ENCODE results near the gene FICD. TPM values are rescaled to one million over a fixed set of nuclear protein-coding genes. Genes with fewer than 3 reads are reported as not detected.

FICD gene
- polyA plus RNA-seq, 4 donors = 0.81 to 2.2 (median 1.5) TPM

DNA sequence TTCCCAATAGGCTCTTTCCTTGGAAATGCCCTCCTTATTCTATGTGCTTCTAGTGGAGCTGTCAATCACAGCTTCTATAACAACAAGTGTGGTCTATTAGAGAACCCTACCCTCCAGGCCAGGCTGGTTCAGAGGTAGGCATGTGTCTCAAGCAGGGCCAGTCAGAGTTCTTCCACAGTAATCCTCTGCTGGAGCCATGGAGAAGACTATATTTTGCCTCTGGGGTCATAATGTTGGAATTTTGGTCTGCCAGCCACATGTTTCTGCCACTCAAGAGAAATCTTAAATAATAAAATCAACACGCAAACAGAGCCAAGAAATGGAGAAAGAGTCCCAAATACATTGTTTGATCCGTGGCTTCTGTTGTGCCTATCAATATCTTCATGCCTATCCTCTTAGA is 23.8 kb upstream of the FICD start:
- no peaks in the 10 kb centered on the region for H3K4me1 ChIP-seq (ENCODE audit: control insufficient read depth in 3 of 3, insufficient read depth in 2 of 3, low read depth in 1 of 3, low read length in 2 of 3)
- H3K36me3 ChIP-seq (ENCODE audit: control insufficient read depth in 3 of 3, insufficient read depth in 2 of 3, low read depth in 1 of 3, low read length in 3 of 3) = no peaks in the 10 kb centered on the region
- no peak overlapping the region for H3K27ac ChIP-seq (ENCODE audit: low read depth in 1 of 3, low read length in 2 of 3)
- DNase-seq (no peak), FAIRE-seq (no peak)
- 49 to 69% (median 63%) methylated on average over 2 of the region's 2 CpGs for WGBS, 3 donors
- H3K9me3 ChIP-seq (ENCODE audit: control insufficient read depth in 2 of 2, insufficient read depth in 1 of 2, low read depth in 1 of 2, low read length in 1 of 2) = no peaks in the 10 kb centered on the region
- H3K4me3 ChIP-seq (ENCODE audit: low read depth in 1 of 3, low read length in 3 of 3) = no peak overlapping the region
- H3K27me3 ChIP-seq (ENCODE audit: control insufficient read depth in 3 of 3, insufficient read depth in 3 of 3, low read length in 3 of 3) = no peaks in the 10 kb centered on the region

DNA sequence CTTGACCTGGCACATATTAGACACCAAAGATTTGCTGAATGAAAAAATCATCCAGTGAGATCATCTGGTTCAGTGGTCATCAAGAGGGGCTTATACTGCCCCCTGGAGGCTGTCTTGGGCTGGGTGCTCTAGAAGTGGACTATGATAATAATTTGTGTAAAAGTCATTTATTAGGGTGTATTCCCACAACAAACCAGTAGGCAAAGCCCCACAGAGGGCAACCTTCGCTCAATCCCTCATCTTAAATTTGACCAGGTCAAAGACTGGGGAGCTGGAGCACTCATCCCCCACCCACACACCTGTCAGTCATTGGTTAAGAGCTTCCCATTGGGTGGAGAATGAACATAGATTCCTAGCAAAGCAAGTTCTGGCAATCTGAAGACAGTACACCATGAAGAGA is 20.0 kb upstream of the FICD start:
- Histone ChIP-seq H3K36me3 (ENCODE audit: control insufficient read depth in 3 of 3, insufficient read depth in 2 of 3, low read depth in 1 of 3, low read length in 3 of 3) (no peaks in the 10 kb centered on the region), H3K27me3 (ENCODE audit: control insufficient read depth in 3 of 3, insufficient read depth in 3 of 3, low read length in 3 of 3) (no peaks in the 10 kb centered on the region), H3K4me3 (ENCODE audit: low read depth in 1 of 3, low read length in 3 of 3) (no peak overlapping the region), H3K27ac (ENCODE audit: low read depth in 1 of 3, low read length in 2 of 3) (no peak overlapping the region), H3K4me1 (ENCODE audit: control insufficient read depth in 3 of 3, insufficient read depth in 2 of 3, low read depth in 1 of 3, low read length in 2 of 3) (no peaks in the 10 kb centered on the region), H3K9me3 (ENCODE audit: control insufficient read depth in 2 of 2, insufficient read depth in 1 of 2, low read depth in 1 of 2, low read length in 1 of 2) (no peaks in the 10 kb centered on the region)
- 30 to 61% (median 42%) methylated on average over 1 of the region's 1 CpG for WGBS, 3 donors
- no peak for FAIRE-seq
- DNase-seq = no peak

DNA sequence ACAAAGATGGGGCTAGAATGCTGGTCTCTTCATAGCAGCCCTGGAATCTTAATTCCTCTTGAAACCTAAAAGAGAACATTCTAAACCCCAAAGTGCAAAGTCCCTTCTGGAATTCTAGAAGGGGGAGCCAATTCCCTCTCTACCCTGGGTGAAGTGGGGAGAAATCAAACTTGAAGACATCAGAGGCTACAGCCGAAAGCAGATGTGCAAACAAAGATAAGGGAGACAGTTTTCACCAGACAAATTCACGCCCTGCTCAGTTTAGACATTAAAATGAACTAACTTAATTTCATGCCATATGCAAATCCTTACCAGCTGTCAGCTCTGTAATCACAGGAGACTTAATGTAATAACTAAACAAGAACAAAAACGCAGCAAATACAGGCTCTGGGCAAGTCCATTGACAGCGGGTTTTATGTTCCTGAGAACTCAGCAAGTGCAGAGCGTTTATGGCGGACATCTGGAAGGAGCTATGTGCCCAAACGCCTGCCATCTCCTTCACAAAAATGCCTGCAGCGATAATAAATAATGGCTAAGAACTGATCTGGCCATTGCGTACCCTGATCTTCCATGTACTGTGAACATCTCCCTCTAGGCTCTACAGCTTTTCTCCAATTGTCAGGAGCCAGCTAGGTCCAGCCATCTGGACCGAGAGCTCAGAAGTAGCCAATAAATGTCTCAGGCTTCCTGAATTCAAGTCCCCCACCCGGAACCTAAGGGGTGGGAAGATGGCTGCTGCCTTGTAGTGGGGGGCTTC is 19.1 kb upstream of the FICD start:
- H3K4me3 ChIP-seq (ENCODE audit: low read depth in 1 of 3, low read length in 3 of 3) = no peak overlapping the region
- 59 to 70% (median 59%) methylated on average over 11 of the region's 11 CpGs for WGBS, 3 donors
- DNase-seq = no peak
- no peaks in the 10 kb centered on the region for H3K4me1 ChIP-seq (ENCODE audit: control insufficient read depth in 3 of 3, insufficient read depth in 2 of 3, low read depth in 1 of 3, low read length in 2 of 3)
- no peak overlapping the region for H3K27ac ChIP-seq (ENCODE audit: low read depth in 1 of 3, low read length in 2 of 3)
- no peaks in the 10 kb centered on the region for H3K9me3 ChIP-seq (ENCODE audit: control insufficient read depth in 2 of 2, insufficient read depth in 1 of 2, low read depth in 1 of 2, low read length in 1 of 2)
- no peak for FAIRE-seq
- no peaks in the 10 kb centered on the region for H3K36me3 ChIP-seq (ENCODE audit: control insufficient read depth in 3 of 3, insufficient read depth in 2 of 3, low read depth in 1 of 3, low read length in 3 of 3)
- H3K27me3 ChIP-seq (ENCODE audit: control insufficient read depth in 3 of 3, insufficient read depth in 3 of 3, low read length in 3 of 3) = no peaks in the 10 kb centered on the region

DNA sequence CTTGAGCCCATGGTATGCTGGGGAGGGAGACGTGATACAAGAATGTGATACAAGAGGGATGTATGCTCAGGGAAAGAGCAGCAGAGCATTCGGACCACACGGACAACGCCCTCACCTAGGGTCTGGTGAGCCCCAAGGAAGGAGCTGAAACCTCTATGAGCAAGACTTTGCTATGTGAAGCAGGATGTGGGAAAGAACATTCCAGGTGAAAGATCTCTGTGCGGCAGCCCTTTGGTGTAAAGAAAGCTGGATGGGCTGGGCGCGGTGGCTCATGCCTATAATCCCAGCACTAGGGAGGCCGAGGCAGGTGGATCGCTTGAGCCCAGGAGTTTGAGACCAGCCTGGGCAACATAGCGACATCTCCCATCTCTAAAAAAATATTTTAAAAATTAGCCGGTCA is 16.9 kb upstream of the FICD start:
- peaks cover 0 to 4% of the 10 kb centered on the region in 2 donors for H3K9me3 ChIP-seq (ENCODE audit: control insufficient read depth in 2 of 2, insufficient read depth in 1 of 2, low read depth in 1 of 2, low read length in 1 of 2)
- no peak overlapping the region for H3K4me3 ChIP-seq (ENCODE audit: low read depth in 1 of 3, low read length in 3 of 3)
- no peak overlapping the region for H3K27ac ChIP-seq (ENCODE audit: low read depth in 1 of 3, low read length in 2 of 3)
- no peak for FAIRE-seq
- no peaks in the 10 kb centered on the region for H3K36me3 ChIP-seq (ENCODE audit: control insufficient read depth in 3 of 3, insufficient read depth in 2 of 3, low read depth in 1 of 3, low read length in 3 of 3)
- 82 to 84% (median 82%) methylated on average over 11 of the region's 11 CpGs for WGBS, 3 donors
- no peaks in the 10 kb centered on the region for H3K4me1 ChIP-seq (ENCODE audit: control insufficient read depth in 3 of 3, insufficient read depth in 2 of 3, low read depth in 1 of 3, low read length in 2 of 3)
- peaks cover 0 to 3% (median 0%) of the 10 kb centered on the region in 3 donors for H3K27me3 ChIP-seq (ENCODE audit: control insufficient read depth in 3 of 3, insufficient read depth in 3 of 3, low read length in 3 of 3)
- no peak for DNase-seq

DNA sequence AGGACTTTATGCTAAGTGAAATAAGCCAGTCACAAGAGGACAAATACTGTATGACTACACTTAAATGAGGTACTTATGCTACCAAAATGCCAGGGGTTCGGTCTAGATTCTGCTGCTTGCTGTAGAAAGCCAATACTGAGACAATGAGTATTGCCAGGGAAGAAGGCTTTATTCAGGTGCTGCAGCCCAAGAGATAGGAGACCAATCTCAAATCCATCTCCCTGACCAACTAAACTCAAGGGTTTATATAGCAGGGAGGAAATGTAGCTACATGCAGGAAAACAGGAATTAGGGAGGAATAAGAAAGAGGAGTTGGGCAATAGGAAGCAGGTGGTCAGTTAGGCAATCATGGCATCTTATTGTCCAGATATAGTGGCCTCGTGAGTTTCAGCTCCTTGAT is 12.2 kb upstream of the FICD start:
- no peaks in the 10 kb centered on the region for H3K36me3 ChIP-seq (ENCODE audit: control insufficient read depth in 3 of 3, insufficient read depth in 2 of 3, low read depth in 1 of 3, low read length in 3 of 3)
- DNase-seq = no peak
- FAIRE-seq = no peak
- peaks cover 0 to 5% of the 10 kb centered on the region in 2 donors for H3K9me3 ChIP-seq (ENCODE audit: control insufficient read depth in 2 of 2, insufficient read depth in 1 of 2, low read depth in 1 of 2, low read length in 1 of 2)
- no peak overlapping the region for H3K4me3 ChIP-seq (ENCODE audit: low read depth in 1 of 3, low read length in 3 of 3)
- no peaks in the 10 kb centered on the region for H3K4me1 ChIP-seq (ENCODE audit: control insufficient read depth in 3 of 3, insufficient read depth in 2 of 3, low read depth in 1 of 3, low read length in 2 of 3)
- H3K27me3 ChIP-seq (ENCODE audit: control insufficient read depth in 3 of 3, insufficient read depth in 3 of 3, low read length in 3 of 3) = peaks cover 0 to 3% (median 0%) of the 10 kb centered on the region in 3 donors
- H3K27ac ChIP-seq (ENCODE audit: low read depth in 1 of 3, low read length in 2 of 3) = no peak overlapping the region
- whole genome bisulfite sequencing, 3 donors = 58 to 77% (median 70%) methylated on average over 2 of the region's 2 CpGs

DNA sequence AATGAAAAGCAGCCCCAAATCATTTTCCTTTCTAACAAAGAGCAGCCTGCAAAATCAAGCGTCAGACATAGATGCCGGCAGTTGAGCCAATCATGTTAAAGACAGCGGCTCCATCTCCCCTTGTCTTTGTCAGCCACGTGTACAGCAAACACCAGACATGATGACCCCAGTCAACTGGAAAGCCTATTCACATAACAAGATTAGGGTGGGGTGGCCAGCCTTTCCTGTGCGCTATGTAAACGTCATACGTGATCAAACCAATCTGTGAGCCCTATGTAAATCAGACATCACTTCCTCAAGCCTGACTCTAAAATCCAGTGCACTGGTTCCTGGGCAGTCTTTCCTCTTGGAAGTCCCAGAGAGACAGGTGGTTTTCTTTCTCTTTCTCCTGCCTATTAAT is 9.9 kb upstream of the FICD start:
- WGBS, 3 donors = 75 to 83% (median 77%) methylated on average over 7 of the region's 7 CpGs
- peaks cover 0 to 3% (median 2%) of the 10 kb centered on the region in 3 donors for H3K27me3 ChIP-seq (ENCODE audit: control insufficient read depth in 3 of 3, insufficient read depth in 3 of 3, low read length in 3 of 3)
- no peak overlapping the region for H3K4me3 ChIP-seq (ENCODE audit: low read depth in 1 of 3, low read length in 3 of 3)
- no peak overlapping the region for H3K27ac ChIP-seq (ENCODE audit: low read depth in 1 of 3, low read length in 2 of 3)
- H3K4me1 ChIP-seq (ENCODE audit: control insufficient read depth in 3 of 3, insufficient read depth in 2 of 3, low read depth in 1 of 3, low read length in 2 of 3) = no peaks in the 10 kb centered on the region
- peaks cover 0 to 10% of the 10 kb centered on the region in 2 donors for H3K9me3 ChIP-seq (ENCODE audit: control insufficient read depth in 2 of 2, insufficient read depth in 1 of 2, low read depth in 1 of 2, low read length in 1 of 2)
- FAIRE-seq = no peak
- H3K36me3 ChIP-seq (ENCODE audit: control insufficient read depth in 3 of 3, insufficient read depth in 2 of 3, low read depth in 1 of 3, low read length in 3 of 3) = no peaks in the 10 kb centered on the region
- DNase-seq = no peak

DNA sequence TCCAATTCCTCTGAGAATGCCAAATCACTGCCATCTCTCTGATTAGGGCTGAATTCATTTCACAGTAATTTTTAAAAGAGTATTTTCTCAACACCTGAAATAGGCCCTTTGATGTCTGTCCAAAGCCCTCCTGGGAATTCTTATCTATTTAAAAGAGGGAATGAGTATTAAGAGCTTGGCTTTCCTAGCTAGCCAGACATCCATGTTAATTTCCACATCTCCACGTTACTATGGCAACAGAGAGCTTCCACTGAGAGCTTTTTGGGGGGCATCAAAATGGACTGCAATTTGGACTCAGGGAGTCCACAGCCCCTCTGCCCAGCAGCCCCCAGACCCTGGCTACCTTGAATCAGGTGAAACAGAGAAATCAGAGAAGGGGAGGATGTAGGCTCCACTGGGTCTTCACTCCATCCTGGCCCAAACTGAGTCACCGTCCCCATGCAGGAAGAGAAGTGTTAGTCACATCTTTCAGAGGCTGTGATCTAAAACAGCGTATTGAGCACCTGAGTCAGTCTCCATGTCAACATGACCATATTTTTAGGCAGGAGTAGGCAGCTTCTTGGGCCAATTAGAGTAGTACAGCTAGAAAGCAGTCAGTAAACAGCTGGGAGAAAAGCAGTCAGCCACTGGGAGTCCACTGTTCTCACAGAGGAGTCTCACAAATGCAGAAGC is 7.0 kb upstream of the FICD start:
- no peak overlapping the region for H3K27ac ChIP-seq (ENCODE audit: low read depth in 1 of 3, low read length in 2 of 3)
- peaks cover 0 to 2% (median under 1%) of the 10 kb centered on the region in 3 donors for H3K27me3 ChIP-seq (ENCODE audit: control insufficient read depth in 3 of 3, insufficient read depth in 3 of 3, low read length in 3 of 3)
- no peaks in the 10 kb centered on the region for H3K4me1 ChIP-seq (ENCODE audit: control insufficient read depth in 3 of 3, insufficient read depth in 2 of 3, low read depth in 1 of 3, low read length in 2 of 3)
- H3K36me3 ChIP-seq (ENCODE audit: control insufficient read depth in 3 of 3, insufficient read depth in 2 of 3, low read depth in 1 of 3, low read length in 3 of 3) = no peaks in the 10 kb centered on the region
- no peak overlapping the region for H3K4me3 ChIP-seq (ENCODE audit: low read depth in 1 of 3, low read length in 3 of 3)
- H3K9me3 ChIP-seq (ENCODE audit: control insufficient read depth in 2 of 2, insufficient read depth in 1 of 2, low read depth in 1 of 2, low read length in 1 of 2) = peaks cover 0 to 6% of the 10 kb centered on the region in 2 donors
- FAIRE-seq = no peak
- DNase-seq = no peak
- WGBS, 3 donors = 54 to 61% (median 61%) methylated on average over 3 of the region's 3 CpGs

DNA sequence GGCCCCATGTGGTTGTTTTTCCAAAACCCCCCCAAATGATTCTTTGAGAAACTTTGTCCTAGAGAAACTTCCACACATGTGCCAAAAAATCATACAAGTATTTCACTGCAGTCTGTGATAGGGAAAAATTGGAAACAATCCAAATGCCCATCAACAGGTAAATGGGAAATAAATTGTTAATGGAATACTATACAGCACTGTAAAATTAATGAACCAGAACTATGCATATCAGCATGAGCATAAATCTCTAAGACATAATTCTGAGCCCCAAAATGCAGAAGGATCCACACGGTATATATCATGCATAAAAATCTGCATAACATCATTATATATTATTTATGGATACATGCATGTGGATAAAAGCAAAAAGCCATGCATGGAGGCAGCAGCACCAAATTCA is 5.3 kb upstream of the FICD start:
- FAIRE-seq (no peak), DNase-seq (no peak)
- Histone ChIP-seq H3K4me1 (ENCODE audit: control insufficient read depth in 3 of 3, insufficient read depth in 2 of 3, low read depth in 1 of 3, low read length in 2 of 3) (no peaks in the 10 kb centered on the region), H3K36me3 (ENCODE audit: control insufficient read depth in 3 of 3, insufficient read depth in 2 of 3, low read depth in 1 of 3, low read length in 3 of 3) (no peaks in the 10 kb centered on the region), H3K4me3 (ENCODE audit: low read depth in 1 of 3, low read length in 3 of 3) (no peak overlapping the region), H3K27me3 (ENCODE audit: control insufficient read depth in 3 of 3, insufficient read depth in 3 of 3, low read length in 3 of 3) (peaks cover 0 to 2% (median 0%) of the 10 kb centered on the region in 3 donors), H3K9me3 (ENCODE audit: control insufficient read depth in 2 of 2, insufficient read depth in 1 of 2, low read depth in 1 of 2, low read length in 1 of 2) (peaks cover 0 to 5% of the 10 kb centered on the region in 2 donors), H3K27ac (ENCODE audit: low read depth in 1 of 3, low read length in 2 of 3) (no peak overlapping the region)
- WGBS, 3 donors = 91 to 95% (median 94%) methylated on average over 1 of the region's 1 CpG

Measured in small intestine (tissue), 7 donors.